HepG2 (cell line): ENCODE results near the gene CCDC174. TPM values are rescaled to one million over a fixed set of nuclear protein-coding genes. Genes with fewer than 3 reads are reported as not detected.

Experiments used
- ATAC-seq: fragments of 200-7000 bp; cut with Tn5 transposase; 3 replicates; pipeline ENCODE4 v1.9.1; 2020; ENCODE audit warnings: mild to moderate bottlenecking, moderate library complexity
- BruUV-seq: library from RNA; stranded (reverse); fragments of 400-500 nt; replicated peaks from 2 replicates; lab custom pipeline; 2021; lab: Mats Ljungman, UMichigan
- CTCF ChIA-PET: fragments of 300-600 bp; formaldehyde crosslinking; extraction: SDS; loops from one replicate; lab custom pipeline; 2021; ENCODE audit warnings: low total read pairs, inconsistent platforms, low intra/inter-chr PET ratio; lab: Yijun Ruan, JAX
- POLR2A ChIA-PET: fragments of 350-600 bp; sonication (Branson Sonifier 250); formaldehyde crosslinking; loops from one replicate; lab custom pipeline; 2020; ENCODE audit warnings: antibody characterized with exemption, inconsistent platforms; lab: Yijun Ruan, JAX
- DNase-seq: peaks from one replicate; pipeline ENCODE4 v3.0.0-alpha.2; 2015; ENCODE audit warnings: low spot score
- FAIRE-seq: peaks from 3 replicates; lab custom pipeline; 2011; peaks lifted over from hg19 to GRCh38; lab: Jason Lieb, UNC
- H2AFZ ChIP-seq: one replicate; pipeline ENCODE4 v1.6.1; 2011; ENCODE audit warnings: low read length, inconsistent platforms
- H3K27ac ChIP-seq: fragments of 300-600 bp; 3 replicates; pipeline ENCODE4 v1.8.0; 2011; ENCODE audit warnings: mixed run types, mild to moderate bottlenecking, mixed read lengths, low read length, inconsistent platforms; ENCODE audit not compliant: insufficient read depth; ENCODE audit errors: extremely low read length
- H3K27me3 ChIP-seq, 2 experiments: fragments of 200-600 bp in 1 of 2; 2 replicates in 1 of 2; 3 replicates in 1 of 2; pipeline versions ENCODE4 v1.6.0 to v1.8.0; 2011; ENCODE audit warnings: low read length in 2 of 2, mild to moderate bottlenecking in 2 of 2, moderate library complexity in 2 of 2, inconsistent platforms in 1 of 2; ENCODE audit not compliant: insufficient read depth in 2 of 2, control insufficient read depth in 1 of 2
- H3K36me3 ChIP-seq, 2 experiments: fragments of 200-600 bp in 1 of 2; replicated peaks in 1 of 2; 2 replicates in 1 of 2; 3 replicates in 1 of 2; pipeline versions ENCODE4 v1.5.1 to v1.8.0; 2011; ENCODE audit warnings: low read length in 2 of 2, inconsistent platforms in 1 of 2; ENCODE audit not compliant: insufficient read depth in 2 of 2, control insufficient read depth in 1 of 2
- H3K4me1 ChIP-seq: 2 replicates; pipeline ENCODE4 v1.5.1; 2012; ENCODE audit warnings: low read length, inconsistent platforms; ENCODE audit not compliant: insufficient read depth
- H3K4me2 ChIP-seq: 2 replicates; pipeline ENCODE4 v1.6.0; 2011; ENCODE audit warnings: low read depth, low read length, inconsistent platforms
- H3K4me3 ChIP-seq, 3 experiments: fragments of 200-600 bp in 1 of 3; sonication (generic), shearing (Covaris generic) in 1 of 3; replicated peaks in 1 of 3; 2 replicates each; pipeline ENCODE4 v1.5.1; 2011 to 2016; ENCODE audit warnings: low read length in 3 of 3, inconsistent platforms in 2 of 3, low read depth in 2 of 3, mild to moderate bottlenecking in 2 of 3, control low read depth in 1 of 3, mixed read lengths in 1 of 3; ENCODE audit not compliant: insufficient read depth in 1 of 3
- H3K79me2 ChIP-seq: one replicate; pipeline ENCODE4 v1.6.1; 2011; ENCODE audit warnings: low read length, inconsistent platforms; ENCODE audit not compliant: insufficient read depth
- H3K9ac ChIP-seq: 2 replicates; pipeline ENCODE4 v1.6.0; 2011; ENCODE audit warnings: mild to moderate bottlenecking, low read depth, low read length, inconsistent platforms; ENCODE audit not compliant: insufficient read depth
- H3K9me3 ChIP-seq: 2 replicates; pipeline ENCODE4 v1.5.1; 2012; ENCODE audit warnings: mild to moderate bottlenecking, low read length
- H4K20me1 ChIP-seq: 2 replicates; pipeline ENCODE4 v1.6.0; 2011; ENCODE audit warnings: inconsistent platforms, mild to moderate bottlenecking, low read length, moderate library complexity; ENCODE audit not compliant: insufficient read depth
- ADNP ChIP-seq: sonication (generic); formaldehyde crosslinking; IDR thresholded peaks from 2 replicates; pipeline ENCODE4 v1.4.0; 2020; ENCODE audit warnings: missing genetic modification reagents
- CCDC6 ChIP-seq: sonication (generic); formaldehyde crosslinking; IDR thresholded peaks from 2 replicates; pipeline ENCODE4 v1.8.1; 2022; ENCODE audit warnings: mild to moderate bottlenecking, missing genetic modification reagents, moderate library complexity
- MNT ChIP-seq: fragments of 450-650 bp; IDR thresholded peaks from 2 replicates; pipeline ENCODE4 v1.6.1; 2016
- NFATC3 ChIP-seq: sonication (generic); formaldehyde crosslinking; IDR thresholded peaks from 2 replicates; pipeline ENCODE4 v1.5.1; 2020; ENCODE audit warnings: mild to moderate bottlenecking, missing genetic modification reagents
- RAD21 ChIP-seq: fragments of 450-650 bp; formaldehyde crosslinking; IDR thresholded peaks from 2 replicates; pipeline ENCODE4 v1.5.0; 2020; ENCODE audit warnings: mild to moderate bottlenecking
- U2AF1 ChIP-seq: fragments of 200-400 bp; formaldehyde crosslinking; optimal IDR thresholded peaks from 2 replicates; pipeline ENCODE3; 2017; ENCODE audit warnings: mild to moderate bottlenecking, low read depth, low read length
- ZBTB20 ChIP-seq: sonication (generic); formaldehyde crosslinking; IDR thresholded peaks from 2 replicates; pipeline ENCODE4 v1.8.1; 2023; ENCODE audit warnings: missing genetic modification reagents, low read depth, mild to moderate bottlenecking, borderline replicate concordance
- ZBTB7A ChIP-seq: sonication (generic); formaldehyde crosslinking; IDR thresholded peaks from 2 replicates; pipeline ENCODE4 v1.8.0; 2022; ENCODE audit warnings: mild to moderate bottlenecking, missing genetic modification reagents
- ZNF224 ChIP-seq: sonication (generic); formaldehyde crosslinking; IDR thresholded peaks from 2 replicates; pipeline ENCODE4 v1.5.0; 2020; ENCODE audit warnings: mild to moderate bottlenecking, missing genetic modification reagents
- ZNF512B ChIP-seq: sonication (generic); formaldehyde crosslinking; IDR thresholded peaks from 2 replicates; pipeline ENCODE4 v1.5.1; 2020; ENCODE audit warnings: missing genetic modification reagents, mild to moderate bottlenecking, borderline replicate concordance
- ZNF772 ChIP-seq: sonication (generic); formaldehyde crosslinking; IDR thresholded peaks from 2 replicates; pipeline ENCODE4 v1.5.0; 2020; ENCODE audit warnings: mild to moderate bottlenecking, missing genetic modification reagents
- WGBS: methylation state at CpG from one replicate; pipeline ENCODE4 v1.1.6; 2017; ENCODE audit warnings: low lambda C conversion rate; 5-methylcytosine and 5-hydroxymethylcytosine counted together
- in situ Hi-C: cut with HindIII; loops from 2 replicates; pipeline ENCODE4 v1.10.0; 2017; ENCODE audit warnings: low pct_unique_long_range_greater_than_20kb; ENCODE audit not compliant: extremely low pct_ligation_motif_present
- intact Hi-C: fragments of 100-400 bp; cut with micrococcal nuclease; formaldehyde crosslinking; loops from one replicate; pipeline ENCODE4 v1.10.0; 2022; ENCODE audit not compliant: unreplicated experiment
- polyA plus RNA-seq, 8 experiments: library from polyadenylated mRNA; depleted of rRNA in 3 of 8; stranded (reverse) in 7 of 8; unstranded in 1 of 8; fragments of >200 nt; fragmentation: Illumina TruSeq in 4 of 8; extraction: Trizol in 4 of 8; gene quantifications; 2 replicates each; pipeline versions ENCODE4 v1.2.1 to v1.2.3, GENCODE V29; 2011 to 2016; ENCODE audit warnings: low read depth in 4 of 8, missing spikeins in 1 of 8, mixed read lengths in 1 of 8; ENCODE audit not compliant: insufficient read depth in 1 of 8
- total RNA-seq, 5 experiments: library from RNA; depleted of rRNA; stranded (reverse); fragments of >200 nt; fragmentation: Illumina TruSeq; extraction: Trizol; gene quantifications; 2 replicates each; pipeline ENCODE4 v1.2.3, GENCODE V29; 2016; ENCODE audit warnings: low read depth in 1 of 5
- TF ChIP-seq, protein P1 (sequence below): sonication (generic); formaldehyde crosslinking; IDR thresholded peaks from 2 replicates; pipeline ENCODE4 v1.4.0; 2020; ENCODE audit warnings: missing genetic modification reagents
- TF ChIP-seq, protein P2 (sequence below): conservative IDR thresholded peaks from 2 replicates; pipeline ENCODE4 v1.6.1; 2018; ENCODE audit warnings: missing genetic modification reagents
- TF ChIP-seq, protein P3 (sequence below): IDR thresholded peaks from 2 replicates; pipeline ENCODE4 v1.6.1; 2016; ENCODE audit warnings: missing biosample characterization, missing genetic modification reagents, low read depth
- TF ChIP-seq, protein P4 (sequence below): sonication (generic); formaldehyde crosslinking; IDR thresholded peaks from 2 replicates; pipeline ENCODE4 v1.9.0; 2021; ENCODE audit warnings: missing genetic modification reagents, mild to moderate bottlenecking, borderline replicate concordance

CCDC174 gene
- total and polyA plus RNA-seq, 2 of the 13 experiments (the other 11 are each of a cell fraction or from before 2014, with no cell fraction given), result 5.4 to 11.0 TPM

- CTCF ChIA-PET, result interaction anchor here (0.6 kb wide), 1 partner anchor 32 kb away, joined by 3 read pairs; no protein-coding TSS in a partner anchor
- H3K79me2 ChIP-seq, result no peaks in the 10 kb centered on the region
- no peak overlapping the region for H2AFZ ChIP-seq
- H4K20me1 ChIP-seq, result no peaks in the 10 kb centered on the region
- no peak overlapping the region for H3K4me2 ChIP-seq
- no peak overlapping the region for H3K27ac ChIP-seq
- H3K9ac ChIP-seq, result no peak overlapping the region
- BruUV-seq, result no TSS peak
- H3K4me1 ChIP-seq, result no peaks in the 10 kb centered on the region
- POLR2A ChIA-PET, result no interaction called here
- FAIRE-seq (no peak), DNase-seq (no peak), ATAC-seq (no peak)
- no peak overlapping the region for H3K4me3 ChIP-seq
- in situ Hi-C loops (no loop called here), intact Hi-C loops (no loop called here)
- H3K36me3 ChIP-seq, result no peaks in the 10 kb centered on the region
- H3K27me3 ChIP-seq, result peaks cover 0 to 8% of the 10 kb centered on the region in 2 experiments; a peak in 2 of 5 replicates
- WGBS, result 38% methylated on average over 1 of the region's 1 CpG
- H3K9me3 ChIP-seq, result no peaks in the 10 kb centered on the region
- TF ChIP-seq, protein P1, sequence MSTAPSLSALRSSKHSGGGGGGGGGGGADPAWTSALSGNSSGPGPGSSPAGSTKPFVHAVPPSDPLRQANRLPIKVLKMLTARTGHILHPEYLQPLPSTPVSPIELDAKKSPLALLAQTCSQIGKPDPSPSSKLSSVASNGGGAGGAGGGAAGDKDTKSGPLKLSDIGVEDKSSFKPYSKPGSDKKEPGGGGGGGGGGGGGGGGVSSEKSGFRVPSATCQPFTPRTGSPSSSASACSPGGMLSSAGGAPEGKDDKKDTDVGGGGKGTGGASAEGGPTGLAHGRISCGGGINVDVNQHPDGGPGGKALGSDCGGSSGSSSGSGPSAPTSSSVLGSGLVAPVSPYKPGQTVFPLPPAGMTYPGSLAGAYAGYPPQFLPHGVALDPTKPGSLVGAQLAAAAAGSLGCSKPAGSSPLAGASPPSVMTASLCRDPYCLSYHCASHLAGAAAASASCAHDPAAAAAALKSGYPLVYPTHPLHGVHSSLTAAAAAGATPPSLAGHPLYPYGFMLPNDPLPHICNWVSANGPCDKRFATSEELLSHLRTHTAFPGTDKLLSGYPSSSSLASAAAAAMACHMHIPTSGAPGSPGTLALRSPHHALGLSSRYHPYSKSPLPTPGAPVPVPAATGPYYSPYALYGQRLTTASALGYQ, result no peak
- no peak for TF ChIP-seq NFATC3 (CRISPR knock-in tag)
- TF ChIP-seq U2AF1, result no peak
- no peak for TF ChIP-seq ZBTB20
- TF ChIP-seq ZNF512B (CRISPR knock-in tag), result no peak
- no peak for TF ChIP-seq MNT
- TF ChIP-seq, protein P2, sequence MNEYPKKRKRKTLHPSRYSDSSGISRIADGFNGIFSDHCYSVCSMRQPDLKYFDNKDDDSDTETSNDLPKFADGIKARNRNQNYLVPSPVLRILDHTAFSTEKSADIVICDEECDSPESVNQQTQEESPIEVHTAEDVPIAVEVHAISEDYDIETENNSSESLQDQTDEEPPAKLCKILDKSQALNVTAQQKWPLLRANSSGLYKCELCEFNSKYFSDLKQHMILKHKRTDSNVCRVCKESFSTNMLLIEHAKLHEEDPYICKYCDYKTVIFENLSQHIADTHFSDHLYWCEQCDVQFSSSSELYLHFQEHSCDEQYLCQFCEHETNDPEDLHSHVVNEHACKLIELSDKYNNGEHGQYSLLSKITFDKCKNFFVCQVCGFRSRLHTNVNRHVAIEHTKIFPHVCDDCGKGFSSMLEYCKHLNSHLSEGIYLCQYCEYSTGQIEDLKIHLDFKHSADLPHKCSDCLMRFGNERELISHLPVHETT (CRISPR knock-in tag), result no peak
- no peak for TF ChIP-seq CCDC6
- no peak for TF ChIP-seq ZNF772 (CRISPR knock-in tag)
- TF ChIP-seq ADNP (CRISPR knock-in tag), result no peak
- TF ChIP-seq, protein P3, sequence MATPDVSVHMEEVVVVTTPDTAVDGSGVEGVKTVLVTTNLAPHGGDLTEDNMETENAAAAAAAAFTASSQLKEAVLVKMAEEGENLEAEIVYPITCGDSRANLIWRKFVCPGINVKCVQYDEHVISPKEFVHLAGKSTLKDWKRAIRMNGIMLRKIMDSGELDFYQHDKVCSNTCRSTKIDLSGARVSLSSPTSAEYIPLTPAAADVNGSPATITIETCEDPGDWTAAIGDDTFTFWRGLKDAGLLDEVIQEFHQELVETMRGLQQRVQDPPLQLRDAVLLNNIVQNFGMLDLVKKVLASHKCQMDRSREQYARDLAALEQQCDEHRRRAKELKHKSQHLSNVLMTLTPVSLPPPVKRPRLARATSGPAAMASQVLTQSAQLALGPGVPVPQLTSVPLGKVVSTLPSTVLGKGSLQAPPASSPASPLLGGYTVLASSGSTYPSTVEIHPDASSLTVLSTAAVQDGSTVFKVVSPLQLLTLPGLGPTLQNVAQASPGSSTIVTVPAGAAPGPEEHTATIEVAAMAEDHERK, result no peak
- TF ChIP-seq RAD21 (CRISPR knock-in tag), result no peak
- TF ChIP-seq ZNF224 (CRISPR knock-in tag), result no peak
- TF ChIP-seq ZBTB7A (CRISPR knock-in tag), result no peak
- TF ChIP-seq, protein P4, sequence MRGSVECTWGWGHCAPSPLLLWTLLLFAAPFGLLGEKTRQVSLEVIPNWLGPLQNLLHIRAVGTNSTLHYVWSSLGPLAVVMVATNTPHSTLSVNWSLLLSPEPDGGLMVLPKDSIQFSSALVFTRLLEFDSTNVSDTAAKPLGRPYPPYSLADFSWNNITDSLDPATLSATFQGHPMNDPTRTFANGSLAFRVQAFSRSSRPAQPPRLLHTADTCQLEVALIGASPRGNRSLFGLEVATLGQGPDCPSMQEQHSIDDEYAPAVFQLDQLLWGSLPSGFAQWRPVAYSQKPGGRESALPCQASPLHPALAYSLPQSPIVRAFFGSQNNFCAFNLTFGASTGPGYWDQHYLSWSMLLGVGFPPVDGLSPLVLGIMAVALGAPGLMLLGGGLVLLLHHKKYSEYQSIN, result no peak
Observed at GRCh38 chr3:14691719-14692118, 40.2 kb downstream of the CCDC174 start.
